IMR-90 (cell line): Measurements from ENCODE around the gene DNAH5. TPM values are rescaled to one million over a fixed set of nuclear protein-coding genes. Genes with fewer than 3 reads are reported as not detected.

Experiments used
- ATAC-seq: fragments of 200-7000 bp; cut with Tn5 transposase; 2 replicates; pipeline ENCODE4 v1.9.1; 2020; ENCODE audit warnings: low read depth, mild to moderate bottlenecking, moderate library complexity
- BruUV-seq: library from RNA; stranded (reverse); fragments of 400-500 nt; replicated peaks from 2 replicates; lab custom pipeline; 2021; lab: Mats Ljungman, UMichigan
- CTCF ChIA-PET: fragments of 300-600 bp; formaldehyde crosslinking; extraction: SDS; loops from one replicate; lab custom pipeline; 2021; ENCODE audit warnings: antibody characterized with exemption; lab: Yijun Ruan, JAX
- POLR2A ChIA-PET: fragments of 300-600 bp; sonication (Branson Sonifier 250); formaldehyde crosslinking; loops from one replicate; lab custom pipeline; 2022; ENCODE audit warnings: antibody characterized with exemption; ENCODE audit not compliant: unreplicated experiment; lab: Charles Lee
- DNase-seq: peaks from one replicate; pipeline ENCODE4 v3.0.0; 2013
- H2AFZ ChIP-seq: replicated peaks from 2 replicates; pipeline ENCODE3; 2013; ENCODE audit warnings: low read length, mild to moderate bottlenecking; ENCODE audit not compliant: poor library complexity
- H2AK5ac ChIP-seq: 2 replicates; pipeline ENCODE4 v1.6.1; 2013; ENCODE audit warnings: low read depth, low read length, inconsistent platforms
- H2AK9ac ChIP-seq: replicated peaks from 2 replicates; pipeline ENCODE3; 2013; ENCODE audit warnings: mild to moderate bottlenecking, low read depth, low read length, moderate library complexity; ENCODE audit not compliant: poor library complexity
- H2BK120ac ChIP-seq: 2 replicates; pipeline ENCODE4 v1.6.1; 2013; ENCODE audit warnings: low read depth, low read length, inconsistent platforms
- H2BK15ac ChIP-seq: 3 replicates; pipeline ENCODE4 v1.6.1; 2013; ENCODE audit warnings: low read depth, low read length, inconsistent platforms
- H2BK20ac ChIP-seq: 2 replicates; pipeline ENCODE4 v1.6.1; 2013; ENCODE audit warnings: low read depth, mild to moderate bottlenecking, inconsistent platforms, low read length, moderate library complexity
- H2BK5ac ChIP-seq: 2 replicates; pipeline ENCODE4 v1.6.1; 2013; ENCODE audit warnings: mild to moderate bottlenecking, low read depth, low read length, inconsistent platforms; ENCODE audit not compliant: poor library complexity, severe bottlenecking
- H3K14ac ChIP-seq: replicated peaks from 2 replicates; pipeline ENCODE4 v1.6.1; 2013; ENCODE audit warnings: low read depth, low read length, inconsistent platforms
- H3K18ac ChIP-seq: 2 replicates; pipeline ENCODE4 v1.6.1; 2013; ENCODE audit warnings: low read depth, low read length, control low read depth
- H3K23ac ChIP-seq: 2 replicates; pipeline ENCODE4 v1.6.1; 2013; ENCODE audit warnings: low read depth, low read length, inconsistent platforms
- H3K27ac ChIP-seq: 2 replicates; pipeline ENCODE4 v1.5.1; 2013; ENCODE audit warnings: mild to moderate bottlenecking, control low read depth, low read length; ENCODE audit not compliant: insufficient read depth
- H3K27me3 ChIP-seq: 2 replicates; pipeline ENCODE4 v1.6.1; 2013; ENCODE audit warnings: low read length; ENCODE audit not compliant: control insufficient read depth, insufficient read depth
- H3K36me3 ChIP-seq: 2 replicates; pipeline ENCODE4 v1.6.1; 2013; ENCODE audit warnings: low read length, mixed read lengths; ENCODE audit not compliant: control insufficient read depth, insufficient read depth
- H3K4ac ChIP-seq: 2 replicates; pipeline ENCODE4 v1.6.1; 2013; ENCODE audit warnings: low read depth, low read length, inconsistent platforms
- H3K4me1 ChIP-seq: 2 replicates; pipeline ENCODE4 v1.6.1; 2013; ENCODE audit warnings: low read length, mixed read lengths; ENCODE audit not compliant: control insufficient read depth, insufficient read depth
- H3K4me2 ChIP-seq: 2 replicates; pipeline ENCODE4 v1.6.1; 2013; ENCODE audit warnings: low read depth, mild to moderate bottlenecking, control low read depth, low read length, moderate library complexity
- H3K4me3 ChIP-seq: 2 replicates; pipeline ENCODE4 v1.5.1; 2013; ENCODE audit warnings: low read depth, mild to moderate bottlenecking, control low read depth, low read length, moderate library complexity; ENCODE audit not compliant: insufficient read depth
- H3K56ac ChIP-seq: 2 replicates; pipeline ENCODE4 v1.6.1; 2013; ENCODE audit warnings: low read length, inconsistent platforms; ENCODE audit not compliant: insufficient read depth; ENCODE audit errors: extremely low read depth
- H3K79me1 ChIP-seq, 2 experiments: 2 replicates each; pipeline ENCODE4 v1.6.1; 2013; ENCODE audit warnings: low read length in 2 of 2, inconsistent platforms in 1 of 2, low read depth in 1 of 2
- H3K9ac ChIP-seq: 2 replicates; pipeline ENCODE4 v1.6.1; 2013; ENCODE audit warnings: low read depth, low read length, control low read depth
- H3K9me1 ChIP-seq: 2 replicates; pipeline ENCODE4 v1.6.1; 2013; ENCODE audit warnings: low read length, inconsistent platforms; ENCODE audit not compliant: insufficient read depth
- H3K9me3 ChIP-seq: 2 replicates; pipeline ENCODE4 v1.6.1; 2013; ENCODE audit warnings: low read length; ENCODE audit not compliant: control insufficient read depth, insufficient read depth
- H4K20me1 ChIP-seq: 2 replicates; pipeline ENCODE4 v1.6.1; 2013; ENCODE audit warnings: low read length, inconsistent platforms; ENCODE audit not compliant: insufficient read depth
- H4K5ac ChIP-seq: 2 replicates; pipeline ENCODE4 v1.6.1; 2013; ENCODE audit warnings: mild to moderate bottlenecking, low read depth, low read length, control low read depth
- H4K8ac ChIP-seq, 2 experiments: 2 replicates each; pipeline ENCODE4 v1.6.1; 2013; ENCODE audit warnings: low read depth in 2 of 2, low read length in 2 of 2, control low read depth in 1 of 2, inconsistent platforms in 1 of 2
- H4K91ac ChIP-seq: 2 replicates; pipeline ENCODE4 v1.6.1; 2013; ENCODE audit warnings: low read depth, low read length, inconsistent platforms; ENCODE audit not compliant: insufficient read depth
- BHLHE40 ChIP-seq: fragments of 150-350 bp; IDR thresholded peaks from 2 replicates; pipeline ENCODE4 v1.6.1; 2016; ENCODE audit warnings: mild to moderate bottlenecking, low read depth, low read length
- CEBPB ChIP-seq: IDR thresholded peaks from 2 replicates; pipeline ENCODE4 v1.6.1; 2012; ENCODE audit warnings: low read depth, low read length, improper control_type of control experiment
- CHD1 ChIP-seq: IDR thresholded peaks from 2 replicates; pipeline ENCODE4 v1.6.1; 2012; ENCODE audit warnings: low read depth, low read length, improper control_type of control experiment
- FOS ChIP-seq: fragments of 150-350 bp; IDR thresholded peaks from 2 replicates; pipeline ENCODE4 v1.6.1; 2016; ENCODE audit warnings: low read depth, low read length
- MXI1 ChIP-seq: IDR thresholded peaks from 2 replicates; pipeline ENCODE4 v1.6.1; 2012; ENCODE audit warnings: low read depth, mild to moderate bottlenecking, low read length, moderate library complexity, borderline replicate concordance
- NFE2L2 ChIP-seq: fragments of 150-350 bp; IDR thresholded peaks from 2 replicates; pipeline ENCODE4 v1.6.1; 2016; ENCODE audit warnings: low read depth, mild to moderate bottlenecking, low read length
- RAD21 ChIP-seq: IDR thresholded peaks from 2 replicates; pipeline ENCODE4 v1.6.1; 2012; ENCODE audit warnings: low read length, improper control_type of control experiment
- RFX5 ChIP-seq: IDR thresholded peaks from 2 replicates; pipeline ENCODE4 v1.8.0; 2012; ENCODE audit warnings: low read depth, mild to moderate bottlenecking, low read length, moderate library complexity
- SMC3 ChIP-seq: fragments of 150-350 bp; IDR thresholded peaks from 2 replicates; pipeline ENCODE4 v1.6.1; 2016; ENCODE audit warnings: low read depth, mild to moderate bottlenecking, antibody characterized with exemption, low read length, moderate library complexity
- WGBS, 2 experiments: methylation state at CpG; one replicate each; pipeline versions ENCODE4 v1.1.5 to v1.1.7; 2013; ENCODE audit warnings: missing lambda C conversion rate in 2 of 2; ENCODE audit not compliant: insufficient read length in 1 of 2; ENCODE audit errors: extremely low coverage in 2 of 2; 5-methylcytosine and 5-hydroxymethylcytosine counted together
- dilution Hi-C: fragments of 300-500 bp; cut with HindIII; formaldehyde crosslinking; loops from one replicate; pipeline ENCODE4 v1.14.3; 2018; ENCODE audit warnings: low sequenced_read_pairs; ENCODE audit not compliant: unreplicated experiment
- in situ Hi-C: fragments of 300-500 bp; cut with MboI; formaldehyde crosslinking; loops from 3 replicates; pipeline ENCODE4 v1.14.3; 2019; ENCODE audit warnings: low sequenced_read_pairs, inconsistent platforms, mixed read lengths
- intact Hi-C: fragments of 100-400 bp; cut with micrococcal nuclease; formaldehyde crosslinking; loops from 2 replicates; pipeline ENCODE4 v1.10.0; 2022
- polyA plus RNA-seq, 3 experiments: library from polyadenylated mRNA; depleted of rRNA; stranded (reverse); fragments of >200 nt; gene quantifications; 2 replicates each; pipeline ENCODE4 v1.2.3, GENCODE V29; 2012; ENCODE audit warnings: low replicate concordance in 1 of 3
- total RNA-seq: library from RNA; depleted of rRNA; stranded (reverse); fragments of >200 nt; gene quantifications from 2 replicates; pipeline ENCODE4 v1.2.3, GENCODE V29; 2012
- TF ChIP-seq, protein P1 (sequence below): fragments of 150-350 bp; IDR thresholded peaks from 2 replicates; pipeline ENCODE4 v1.6.1; 2016; ENCODE audit warnings: low read depth, mild to moderate bottlenecking, low read length, moderate library complexity, borderline replicate concordance

The DNAH5 gene
- total and polyA plus RNA-seq, 2 of the 4 experiments (the other 2 are of a cell fraction), result 1.9 to 4.3 TPM

DNA sequence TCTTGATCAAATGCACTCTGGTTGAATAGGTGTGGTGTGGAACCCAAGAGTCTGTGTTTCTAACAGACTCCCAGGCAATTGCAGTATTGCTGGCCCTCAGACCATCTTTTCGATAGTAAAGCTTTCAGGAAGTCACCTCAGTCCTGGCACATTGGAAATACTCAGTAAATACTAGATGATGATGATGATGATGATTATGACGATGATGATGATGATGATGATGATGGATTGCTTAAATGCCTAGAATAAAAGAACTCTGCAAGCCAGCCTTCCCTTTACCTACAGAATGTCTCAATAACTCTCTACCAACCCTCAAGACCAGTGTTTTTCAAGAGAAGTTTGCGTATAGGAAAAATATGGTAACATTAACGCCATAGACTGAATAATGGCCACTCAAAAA is 268.0 kb downstream of the DNAH5 start:
- H3K9me3 ChIP-seq, result no peaks in the 10 kb centered on the region
- DNase-seq (no peak), ATAC-seq (no peak)
- H3K27ac ChIP-seq, result no peak overlapping the region
- no peak overlapping the region for H2AK5ac ChIP-seq
- no peak overlapping the region for H3K4me2 ChIP-seq
- no peak overlapping the region for H4K5ac ChIP-seq
- no peak overlapping the region for H2BK20ac ChIP-seq
- no peaks in the 10 kb centered on the region for H4K20me1 ChIP-seq
- intact Hi-C loops, result no loop called here
- H3K36me3 ChIP-seq, result no peaks in the 10 kb centered on the region
- TF ChIP-seq RFX5, result no peak
- no peak for TF ChIP-seq SMC3
- TF ChIP-seq BHLHE40, result no peak
- TF ChIP-seq MXI1, result no peak
- no peak for TF ChIP-seq CEBPB
- no peak for TF ChIP-seq NFE2L2
- TF ChIP-seq CHD1, result no peak
- TF ChIP-seq RAD21, result no peak
- TF ChIP-seq FOS, result no peak
- TF ChIP-seq, protein P1, sequence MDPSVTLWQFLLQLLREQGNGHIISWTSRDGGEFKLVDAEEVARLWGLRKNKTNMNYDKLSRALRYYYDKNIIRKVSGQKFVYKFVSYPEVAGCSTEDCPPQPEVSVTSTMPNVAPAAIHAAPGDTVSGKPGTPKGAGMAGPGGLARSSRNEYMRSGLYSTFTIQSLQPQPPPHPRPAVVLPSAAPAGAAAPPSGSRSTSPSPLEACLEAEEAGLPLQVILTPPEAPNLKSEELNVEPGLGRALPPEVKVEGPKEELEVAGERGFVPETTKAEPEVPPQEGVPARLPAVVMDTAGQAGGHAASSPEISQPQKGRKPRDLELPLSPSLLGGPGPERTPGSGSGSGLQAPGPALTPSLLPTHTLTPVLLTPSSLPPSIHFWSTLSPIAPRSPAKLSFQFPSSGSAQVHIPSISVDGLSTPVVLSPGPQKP, result no peak
- CTCF ChIA-PET, result no interaction called here
- H3K4me1 ChIP-seq, result no peaks in the 10 kb centered on the region
- H2BK120ac ChIP-seq, result no peak overlapping the region
- H3K9ac ChIP-seq, result no peak overlapping the region
- in situ Hi-C loops, result no loop called here
- H2BK15ac ChIP-seq, result no peak overlapping the region
- no peaks in the 10 kb centered on the region for H3K79me1 ChIP-seq
- no peaks in the 10 kb centered on the region for H3K9me1 ChIP-seq
- POLR2A ChIA-PET, result no interaction called here
- no peak overlapping the region for H3K23ac ChIP-seq
- no peak overlapping the region for H3K14ac ChIP-seq
- H3K27me3 ChIP-seq, result no peaks in the 10 kb centered on the region
- no peak overlapping the region for H4K8ac ChIP-seq
- WGBS, 2 experiments, result 100% methylated on average over 1 of the region's 4 CpGs; no CpG with 5 or more reads in 1 of the 2 experiments
- H3K4ac ChIP-seq, result no peak overlapping the region
- no peak overlapping the region for H2AFZ ChIP-seq
- BruUV-seq, result no TSS peak
- no peak overlapping the region for H3K56ac ChIP-seq
- no peak overlapping the region for H2AK9ac ChIP-seq
- H3K4me3 ChIP-seq, result no peak overlapping the region
- H4K91ac ChIP-seq, result no peak overlapping the region
- H3K18ac ChIP-seq, result no peak overlapping the region
- dilution Hi-C loops, result no loop called here
- H2BK5ac ChIP-seq, result no peak overlapping the region
